ENCODE measurements around the gene SMPD3. TPM values are rescaled to one million over a fixed set of nuclear protein-coding genes. Genes with fewer than 3 reads are reported as not detected.

Gene SMPD3
- total RNA-seq, 4 donors from 2014 or later = 2.3 TPM; not detected in 3

GRCh38 chr16:68452176-68452575 lies 3.9 kb upstream of the SMPD3 start:
- Histone ChIP-seq H3K4me3 (no peak overlapping the region), H3K36me3 (no peaks in the 10 kb centered on the region), H3K9me3 (no peaks in the 10 kb centered on the region), H3K4me1 (peaks cover 9 to 10% of the 10 kb centered on the region in 2 donors), H3K27ac (no peak overlapping the region), H3K27me3 (no peaks in the 10 kb centered on the region)
- TF ChIP-seq CTCF (IDR thresholded peaks at IDR 0.05 in 4 of 5, conservative IDR thresholded peaks at IDR 0.05 in 1 of 5) = no peak
- TF ChIP-seq POLR2A (IDR thresholded peaks at IDR 0.05) = no peak
- in situ Hi-C loops (cut with MboI; ENCODE audit: low sequenced_read_pairs in 4 of 4) = no loop called here
- intact Hi-C loops (cut with DNase I; ENCODE audit: low total_unique reads) = no loop called here
- DNase-seq (no peak), ATAC-seq (no peak)

GRCh38 chr16:68451676-68452075 lies 3.4 kb upstream of the SMPD3 start:
- no peaks in the 10 kb centered on the region for H3K27me3 ChIP-seq
- H3K36me3 ChIP-seq = no peaks in the 10 kb centered on the region
- no peaks in the 10 kb centered on the region for H3K9me3 ChIP-seq
- no peak overlapping the region for H3K4me3 ChIP-seq
- in situ Hi-C loops (cut with MboI; ENCODE audit: low sequenced_read_pairs in 4 of 4) (no loop called here), intact Hi-C loops (cut with DNase I; ENCODE audit: low total_unique reads) (no loop called here)
- H3K4me1 ChIP-seq = peaks cover 9 to 11% of the 10 kb centered on the region in 2 donors
- H3K27ac ChIP-seq = no peak overlapping the region
- no peak for DNase-seq
- no peak for ATAC-seq
- TF ChIP-seq POLR2A (IDR thresholded peaks at IDR 0.05) (no peak), CTCF (IDR thresholded peaks at IDR 0.05 in 4 of 5, conservative IDR thresholded peaks at IDR 0.05 in 1 of 5) (no peak)

- ATAC-seq = no peak
These were observed 2.5 kb upstream of the SMPD3 start for GRCh38 chr16:68450741-68451255.

GRCh38 chr16:68447653-68448359 lies 502 bp downstream of the SMPD3 start:
- TF ChIP-seq CTCF (IDR thresholded peaks at IDR 0.05 in 4 of 5, conservative IDR thresholded peaks at IDR 0.05 in 1 of 5) = no peak
- TF ChIP-seq POLR2A (IDR thresholded peaks at IDR 0.05) = no peak
- H3K4me3 ChIP-seq = peak overlapping the region; percentile 41 to 73 (median 58)
- in situ Hi-C loops (cut with MboI; ENCODE audit: low sequenced_read_pairs in 4 of 4) = no loop called here

More at GRCh38 chr16:68450741-68451255, 2.5 kb upstream of the SMPD3 start:
- intact Hi-C loops (cut with DNase I; ENCODE audit: low total_unique reads) (no loop called here), in situ Hi-C loops (cut with MboI; ENCODE audit: low sequenced_read_pairs in 4 of 4) (no loop called here)
- Histone ChIP-seq H3K4me1 (peaks cover 9 to 11% of the 10 kb centered on the region in 2 donors), H3K9me3 (no peaks in the 10 kb centered on the region), H3K27me3 (peaks cover 0 to 4% (median 0%) of the 10 kb centered on the region in 3 donors), H3K4me3 (no peak overlapping the region), H3K27ac (no peak overlapping the region), H3K36me3 (no peaks in the 10 kb centered on the region)
- DNase-seq = no peak
- TF ChIP-seq CTCF (IDR thresholded peaks at IDR 0.05 in 4 of 5, conservative IDR thresholded peaks at IDR 0.05 in 1 of 5) (no peak), POLR2A (IDR thresholded peaks at IDR 0.05) (no peak)

More at GRCh38 chr16:68447653-68448359, 502 bp downstream of the SMPD3 start:
- H3K27ac ChIP-seq = no peak overlapping the region
- H3K27me3 ChIP-seq = peaks cover 5 to 8% (median 5%) of the 10 kb centered on the region in 3 donors
- H3K9me3 ChIP-seq = no peaks in the 10 kb centered on the region
- intact Hi-C loops (cut with DNase I; ENCODE audit: low total_unique reads) = no loop called here
- no peak for DNase-seq
- H3K36me3 ChIP-seq = no peaks in the 10 kb centered on the region
- peaks cover 9 to 11% of the 10 kb centered on the region in 2 donors for H3K4me1 ChIP-seq
- peak; percentile 16 to 38 for ATAC-seq

All from gastrocnemius medialis (tissue), 4 donors.